Suppressor macrophage treated with lipopolysaccharide for 4 hours (primary cell): Measurements from ENCODE around the gene C10orf90.

Experiments
- DNase-seq: peaks from one replicate; pipeline ENCODE4 v3.0.0-alpha.2; 2020

Gene C10orf90

GRCh38 chr10:126670056-126670894 lies at the start of gene C10orf90:
C10orf90 (minus strand) TSS chr10:126670693; CDS start chr10:126670480, 213 bp downstream.
- no peak for DNase-seq

- DNase-seq: no peak
These were observed 45.9 kb upstream of the C10orf90 start for GRCh38 chr10:126716366-126716765.

GRCh38 chr10:126713594-126713993 lies 43.1 kb upstream of the C10orf90 start:
- DNase-seq: no peak

GRCh38 chr10:126712681-126713080 lies 42.2 kb upstream of the C10orf90 start:
- DNase-seq: no peak

GRCh38 chr10:126705951-126706565 lies 35.6 kb upstream of the C10orf90 start:
- DNase-seq: no peak

- DNase-seq: no peak
These were observed 34.6 kb upstream of the C10orf90 start for GRCh38 chr10:126705131-126705530.

- DNase-seq: no peak
These were observed 34.2 kb upstream of the C10orf90 start for GRCh38 chr10:126704649-126705048.

GRCh38 chr10:126702181-126702580 lies 31.7 kb upstream of the C10orf90 start:
- no peak for DNase-seq

GRCh38 chr10:126701526-126701925 lies 31.0 kb upstream of the C10orf90 start:
- DNase-seq: no peak

- DNase-seq: no peak
These were observed 26.2 kb upstream of the C10orf90 start for GRCh38 chr10:126696684-126697083.

GRCh38 chr10:126691456-126691855 lies 21.0 kb upstream of the C10orf90 start:
- no peak for DNase-seq

GRCh38 chr10:126690534-126690933 lies 20.0 kb upstream of the C10orf90 start:
- DNase-seq: no peak

GRCh38 chr10:126689461-126689994 lies 19.0 kb upstream of the C10orf90 start:
- no peak for DNase-seq

GRCh38 chr10:126687121-126687606 lies 16.7 kb upstream of the C10orf90 start:
- DNase-seq: no peak

- no peak for DNase-seq
These were observed 16.2 kb upstream of the C10orf90 start for GRCh38 chr10:126686719-126687118.

- no peak for DNase-seq
These were observed 15.8 kb upstream of the C10orf90 start for GRCh38 chr10:126686268-126686667.

GRCh38 chr10:126685756-126686155 lies 15.3 kb upstream of the C10orf90 start:
- DNase-seq: no peak

GRCh38 chr10:126684171-126684745 lies 13.8 kb upstream of the C10orf90 start:
- no peak for DNase-seq

GRCh38 chr10:126683466-126683865 lies 13.0 kb upstream of the C10orf90 start:
- DNase-seq: no peak

GRCh38 chr10:126675656-126676438 lies 5.4 kb upstream of the C10orf90 start:
- no peak for DNase-seq

GRCh38 chr10:126674741-126675515 lies 4.4 kb upstream of the C10orf90 start:
- DNase-seq: no peak

GRCh38 chr10:126673565-126673964 lies 3.1 kb upstream of the C10orf90 start:
- no peak for DNase-seq
